MM.1S (cell line): Measurements from ENCODE around the gene CAPZA1.
"Not testable (repeated sequence)": the region's sequence is repeated elsewhere in the genome, so short reads cannot be mapped to it uniquely, and the experiment has no call there.

Source experiments
- DNase-seq: peaks from one replicate; pipeline ENCODE4 v3.0.0-alpha.2; 2015
- H2AFZ ChIP-seq: fragments of 300-600 bp; sonication (generic); 2 replicates; pipeline ENCODE4 v1.6.0; 2016; ENCODE audit warnings: antibody characterized with exemption, low read length
- H3F3A ChIP-seq: fragments of 300-600 bp; sonication (generic); 2 replicates; pipeline ENCODE4 v1.6.1; 2016; ENCODE audit warnings: mild to moderate bottlenecking, antibody characterized with exemption, low read length, moderate library complexity, mixed read lengths; ENCODE audit not compliant: insufficient read depth
- H3K27ac ChIP-seq: fragments of 300-600 bp; sonication (generic); 2 replicates; pipeline ENCODE4 v1.5.1; 2016; ENCODE audit warnings: mild to moderate bottlenecking, low read length
- H3K27me3 ChIP-seq: fragments of 300-600 bp; sonication (generic); replicated peaks from 2 replicates; pipeline ENCODE4 v1.6.0; 2016; ENCODE audit warnings: low read length; ENCODE audit not compliant: insufficient read depth
- H3K36me3 ChIP-seq: fragments of 300-600 bp; sonication (generic); replicated peaks from 2 replicates; pipeline ENCODE4 v1.6.1; 2016; ENCODE audit warnings: mild to moderate bottlenecking, low read length, mixed read lengths; ENCODE audit not compliant: insufficient read depth
- H3K4me1 ChIP-seq: fragments of 300-600 bp; sonication (generic); 2 replicates; pipeline ENCODE4 v1.6.1; 2016; ENCODE audit warnings: low read length, mixed read lengths
- H3K4me2 ChIP-seq: fragments of 300-600 bp; sonication (generic); 2 replicates; pipeline ENCODE4 v1.6.0; 2016; ENCODE audit warnings: low read depth, low read length
- H3K4me3 ChIP-seq: fragments of 300-600 bp; sonication (generic); 2 replicates; pipeline ENCODE4 v1.5.1; 2016; ENCODE audit warnings: low read length, mixed read lengths
- H3K79me2 ChIP-seq: fragments of 300-600 bp; sonication (generic); 2 replicates; pipeline ENCODE4 v1.6.1; 2016; ENCODE audit warnings: mixed run types, low read length, mixed read lengths
- H3K9ac ChIP-seq: fragments of 300-600 bp; sonication (generic); 2 replicates; pipeline ENCODE4 v1.6.1; 2016; ENCODE audit warnings: low read length, mixed read lengths
- H3K9me2 ChIP-seq: fragments of 300-600 bp; sonication (generic); replicated peaks from 2 replicates; pipeline ENCODE4 v1.6.1; 2016; ENCODE audit warnings: mild to moderate bottlenecking, low read length, mixed read lengths; ENCODE audit not compliant: insufficient read depth
- H3K9me3 ChIP-seq: fragments of 300-600 bp; sonication (generic); replicated peaks from 2 replicates; pipeline ENCODE4 v1.6.1; 2016; ENCODE audit warnings: mild to moderate bottlenecking, low read length, mixed read lengths; ENCODE audit not compliant: insufficient read depth
- H4K20me1 ChIP-seq: fragments of 300-600 bp; sonication (generic); 2 replicates; pipeline ENCODE4 v1.6.1; 2016; ENCODE audit warnings: mild to moderate bottlenecking, low read length, moderate library complexity, mixed read lengths; ENCODE audit not compliant: insufficient read depth
- EZH2 ChIP-seq: fragments of 300-600 bp; sonication (generic); optimal IDR thresholded peaks from 2 replicates; pipeline ENCODE3; 2017; ENCODE audit warnings: low read depth, mild to moderate bottlenecking, antibody characterized with exemption, low read length, mixed read lengths
- EZH2phosphoT487 ChIP-seq: fragments of 300-600 bp; sonication (generic); IDR thresholded peaks from 2 replicates; pipeline ENCODE4 v1.6.1; 2018; ENCODE audit warnings: antibody characterized with exemption, low read length
- TF ChIP-seq, protein P1 (sequence below): fragments of 300-600 bp; sonication (generic); IDR thresholded peaks from 2 replicates; pipeline ENCODE4 v1.5.1; 2016; ENCODE audit warnings: antibody characterized with exemption, low read length, mixed read lengths

CAPZA1 gene

DNA sequence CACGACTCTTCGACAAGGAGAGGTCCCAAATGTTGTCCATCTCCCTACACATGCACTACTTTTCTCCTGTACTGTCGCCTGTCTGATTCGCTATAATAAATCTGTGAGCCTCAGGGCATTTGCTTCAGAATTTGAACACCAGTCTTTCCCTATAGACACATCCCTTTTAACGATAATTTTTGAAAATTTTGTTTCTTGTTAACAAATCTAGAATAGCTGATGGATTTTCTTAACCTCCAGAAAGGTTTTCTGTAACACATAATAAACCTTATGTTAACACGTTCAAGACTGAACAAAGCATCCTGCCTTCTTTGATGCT lies 704 bp downstream of the CAPZA1 start:
- no peak for TF ChIP-seq EZH2phosphoT487
- TF ChIP-seq, protein P1, sequence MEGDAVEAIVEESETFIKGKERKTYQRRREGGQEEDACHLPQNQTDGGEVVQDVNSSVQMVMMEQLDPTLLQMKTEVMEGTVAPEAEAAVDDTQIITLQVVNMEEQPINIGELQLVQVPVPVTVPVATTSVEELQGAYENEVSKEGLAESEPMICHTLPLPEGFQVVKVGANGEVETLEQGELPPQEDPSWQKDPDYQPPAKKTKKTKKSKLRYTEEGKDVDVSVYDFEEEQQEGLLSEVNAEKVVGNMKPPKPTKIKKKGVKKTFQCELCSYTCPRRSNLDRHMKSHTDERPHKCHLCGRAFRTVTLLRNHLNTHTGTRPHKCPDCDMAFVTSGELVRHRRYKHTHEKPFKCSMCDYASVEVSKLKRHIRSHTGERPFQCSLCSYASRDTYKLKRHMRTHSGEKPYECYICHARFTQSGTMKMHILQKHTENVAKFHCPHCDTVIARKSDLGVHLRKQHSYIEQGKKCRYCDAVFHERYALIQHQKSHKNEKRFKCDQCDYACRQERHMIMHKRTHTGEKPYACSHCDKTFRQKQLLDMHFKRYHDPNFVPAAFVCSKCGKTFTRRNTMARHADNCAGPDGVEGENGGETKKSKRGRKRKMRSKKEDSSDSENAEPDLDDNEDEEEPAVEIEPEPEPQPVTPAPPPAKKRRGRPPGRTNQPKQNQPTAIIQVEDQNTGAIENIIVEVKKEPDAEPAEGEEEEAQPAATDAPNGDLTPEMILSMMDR, result no peak
- no peak for TF ChIP-seq EZH2
- H3K4me3 ChIP-seq, result peak overlapping the region; percentile 85
- peaks cover 29% of the 10 kb centered on the region for H3F3A ChIP-seq
- H3K9me2 ChIP-seq, result no peaks in the 10 kb centered on the region
- H3K9ac ChIP-seq, result peak overlapping the region; percentile 92
- H3K79me2 ChIP-seq, result peaks cover 55% of the 10 kb centered on the region
- H2AFZ ChIP-seq, result no peak overlapping the region
- peak overlapping the region; percentile 91 for H3K27ac ChIP-seq
- no peaks in the 10 kb centered on the region for H3K9me3 ChIP-seq
- peak overlapping the region; percentile 78 for H3K4me2 ChIP-seq
- 0 out of 2 replicates have a peak, but pooled peaks cover 3% of the 10 kb centered on the region for H3K4me1 ChIP-seq
- no peaks in the 10 kb centered on the region for H3K27me3 ChIP-seq
- H3K36me3 ChIP-seq, result no peaks in the 10 kb centered on the region
- H4K20me1 ChIP-seq, result peaks cover 3% of the 10 kb centered on the region
- no peak for DNase-seq

DNA sequence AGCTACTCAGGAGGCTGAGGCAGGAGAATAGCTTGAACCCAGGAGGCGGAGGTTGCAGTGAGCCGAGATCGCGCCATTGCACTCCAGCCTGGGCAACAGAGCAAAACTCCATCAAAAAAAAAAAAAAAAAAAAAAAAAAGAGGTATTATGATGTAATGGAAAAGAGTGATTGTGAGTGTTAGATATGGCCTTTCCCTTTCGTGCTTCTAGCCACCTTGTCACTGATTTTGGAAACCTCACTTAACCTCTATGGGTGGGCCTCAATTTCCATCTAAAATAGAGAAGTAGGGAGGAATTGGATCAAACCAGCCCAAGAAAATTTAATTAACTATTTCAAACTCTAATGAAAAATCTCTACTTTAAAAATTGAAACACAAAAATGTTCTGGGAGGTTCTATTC lies 4.9 kb downstream of the CAPZA1 start:
- not testable (repeated sequence) for H3K27me3 ChIP-seq, H3K27ac ChIP-seq, H3K4me3 ChIP-seq, H2AFZ ChIP-seq, H3K9ac ChIP-seq, H3K9me3 ChIP-seq, H3K4me1 ChIP-seq, H3K9me2 ChIP-seq, H3K4me2 ChIP-seq, H3K36me3 ChIP-seq, DNase-seq
- Histone ChIP-seq H3F3A (peaks cover 18% of the 10 kb centered on the region), H3K79me2 (peaks cover 88% of the 10 kb centered on the region), H4K20me1 (peaks cover 22% of the 10 kb centered on the region)

DNA sequence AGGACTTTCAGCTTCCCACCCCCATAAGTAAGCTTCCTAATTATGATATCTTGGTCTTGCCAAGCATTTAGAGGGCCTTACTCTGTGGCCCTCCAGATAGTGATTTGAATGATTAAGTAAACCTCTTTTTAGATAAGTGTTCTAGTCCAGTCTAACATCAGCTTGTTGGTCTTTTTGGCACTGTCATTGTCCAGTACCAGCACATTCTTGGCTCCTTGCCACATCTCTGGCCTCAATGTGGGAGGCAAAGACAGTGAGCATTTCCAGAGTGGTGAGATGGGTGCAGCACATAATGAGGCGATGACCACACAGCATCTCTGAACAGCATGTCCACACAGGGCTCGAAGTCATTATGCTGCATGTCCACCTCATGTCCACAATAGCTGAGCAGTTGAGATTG lies 6.1 kb downstream of the CAPZA1 start:
- peaks cover 89% of the 10 kb centered on the region for H3K79me2 ChIP-seq
- peaks cover 15% of the 10 kb centered on the region for H3F3A ChIP-seq
- H3K27me3 ChIP-seq, result no peaks in the 10 kb centered on the region
- H3K4me1 ChIP-seq, result no peaks in the 10 kb centered on the region
- peaks cover 27% of the 10 kb centered on the region for H4K20me1 ChIP-seq
- H3K36me3 ChIP-seq, result no peaks in the 10 kb centered on the region
- no peak overlapping the region for H3K9ac ChIP-seq
- no peak overlapping the region for H2AFZ ChIP-seq
- TF ChIP-seq, protein P1, result no peak
- TF ChIP-seq EZH2phosphoT487 (no peak), EZH2 (no peak)
- H3K9me2 ChIP-seq, result no peaks in the 10 kb centered on the region
- no peak overlapping the region for H3K27ac ChIP-seq
- no peak overlapping the region for H3K4me2 ChIP-seq
- no peak overlapping the region for H3K4me3 ChIP-seq
- H3K9me3 ChIP-seq, result no peaks in the 10 kb centered on the region
- no peak for DNase-seq

- H3K4me3 ChIP-seq, result no peak overlapping the region
- no peaks in the 10 kb centered on the region for H3K36me3 ChIP-seq
- H3K79me2 ChIP-seq, result peaks cover 89% of the 10 kb centered on the region
- no peaks in the 10 kb centered on the region for H3K4me1 ChIP-seq
- DNase-seq, result no peak
- H3K4me2 ChIP-seq, result no peak overlapping the region
- no peak overlapping the region for H3K27ac ChIP-seq
- TF ChIP-seq, protein P1, result no peak
- TF ChIP-seq EZH2phosphoT487 (no peak), EZH2 (no peak)
- H3K9ac ChIP-seq, result no peak overlapping the region
- H2AFZ ChIP-seq, result no peak overlapping the region
- H4K20me1 ChIP-seq, result peaks cover 32% of the 10 kb centered on the region
- no peaks in the 10 kb centered on the region for H3K27me3 ChIP-seq
- no peaks in the 10 kb centered on the region for H3K9me2 ChIP-seq
- H3K9me3 ChIP-seq, result no peaks in the 10 kb centered on the region
- peaks cover 13% of the 10 kb centered on the region for H3F3A ChIP-seq
Measured at GRCh38 chr1:112626193-112626592, 6.6 kb downstream of the CAPZA1 start.
